Colonic mucosa (tissue), 4 donors: ENCODE data around the gene CHURC1. TPM values are rescaled to one million over a fixed set of nuclear protein-coding genes. Genes with fewer than 3 reads are reported as not detected.

Experiments used
- DNase-seq: peaks from one replicate; pipeline ENCODE4 v3.0.0-alpha.2; 2020
- H3K27ac ChIP-seq: fragments of 200-600 bp; one replicate; pipeline ENCODE4 v1.8.0; 2021
- H3K27me3 ChIP-seq: fragments of 200-600 bp; one replicate; pipeline ENCODE4 v1.8.0; 2021
- H3K36me3 ChIP-seq: fragments of 200-600 bp; one replicate; pipeline ENCODE4 v1.8.0; 2021
- H3K4me1 ChIP-seq: fragments of 200-600 bp; one replicate; pipeline ENCODE4 v1.8.0; 2021; ENCODE audit warnings: mild to moderate bottlenecking
- H3K4me3 ChIP-seq: fragments of 200-600 bp; one replicate; pipeline ENCODE4 v1.8.0; 2021
- H3K9ac ChIP-seq, 2 donors: one replicate each; pipeline ENCODE4 v1.7.0; 2013; ENCODE audit warnings: control low read depth in 2 of 2, low read depth in 2 of 2, low read length in 2 of 2
- H3K9me3 ChIP-seq: fragments of 200-600 bp; one replicate; pipeline ENCODE4 v1.8.0; 2021
- CTCF ChIP-seq: fragments of 200-600 bp; IDR thresholded peaks from one replicate; pipeline ENCODE4 v1.8.0; 2022; ENCODE audit warnings: antibody characterized with exemption, mild to moderate bottlenecking
- intact Hi-C: fragments of 100-400 bp; cut with DNase I; formaldehyde crosslinking; loops from one replicate; pipeline ENCODE4 v1.14.1; 2022
- total RNA-seq, 2 donors: library from RNA; stranded (reverse); fragmentation: NEBNext Ultra II Directional in 1 of 2; extraction: Animal tissue kit (Norgen Biotek cat#: 25700) in 1 of 2; gene quantifications; one replicate each; pipeline ENCODE4 v1.2.1, GENCODE V29; 2021
- donor health status: healthy.
- donor health status: DM: no; HTN: no; CAD: no.
- donor health status: DM: no; HTN: no; CAD: no.

Gene CHURC1
- total RNA-seq, 2 donors from 2014 or later, result 46.5 to 57.7 TPM

GRCh38 chr14:64947710-64948611 lies 33.7 kb downstream of the CHURC1 start:
- DNase-seq, result no peak

GRCh38 chr14:64948612-64949210 lies 34.5 kb downstream of the CHURC1 start:
- TF ChIP-seq CTCF, result no peak
- H3K4me1 ChIP-seq, result peaks cover 5% of the 10 kb centered on the region
- no peaks in the 10 kb centered on the region for H3K27me3 ChIP-seq
- no peak for DNase-seq
- intact Hi-C loops, result no loop called here
- H3K4me3 ChIP-seq, result no peak overlapping the region
- no peaks in the 10 kb centered on the region for H3K9me3 ChIP-seq
- H3K27ac ChIP-seq, result no peak overlapping the region
- no peak overlapping the region for H3K9ac ChIP-seq
- no peaks in the 10 kb centered on the region for H3K36me3 ChIP-seq

More at GRCh38 chr14:64947710-64948611, 33.7 kb downstream of the CHURC1 start:
- no peaks in the 10 kb centered on the region for H3K9me3 ChIP-seq
- no peaks in the 10 kb centered on the region for H3K27me3 ChIP-seq
- H3K4me3 ChIP-seq, result no peak overlapping the region
- intact Hi-C loops, result no loop called here
- H3K9ac ChIP-seq, result no peak overlapping the region
- H3K36me3 ChIP-seq, result no peaks in the 10 kb centered on the region
- no peak for TF ChIP-seq CTCF
- peaks cover 8% of the 10 kb centered on the region for H3K4me1 ChIP-seq
- H3K27ac ChIP-seq, result no peak overlapping the region

- H3K9me3 ChIP-seq, result no peaks in the 10 kb centered on the region
- intact Hi-C loops, result no loop called here
- no peaks in the 10 kb centered on the region for H3K4me1 ChIP-seq
- H3K9ac ChIP-seq, result no peak overlapping the region
- H3K36me3 ChIP-seq, result no peaks in the 10 kb centered on the region
- no peak overlapping the region for H3K27ac ChIP-seq
- TF ChIP-seq CTCF, result no peak
- H3K4me3 ChIP-seq, result no peak overlapping the region
- no peaks in the 10 kb centered on the region for H3K27me3 ChIP-seq
- no peak for DNase-seq
Measured at GRCh38 chr14:64950889-64951288, 36.6 kb downstream of the CHURC1 start.

GRCh38 chr14:64951291-64951690 lies 37.0 kb downstream of the CHURC1 start:
- H3K4me3 ChIP-seq, result no peak overlapping the region
- H3K27ac ChIP-seq, result no peak overlapping the region
- H3K9me3 ChIP-seq, result no peaks in the 10 kb centered on the region
- H3K4me1 ChIP-seq, result no peaks in the 10 kb centered on the region
- intact Hi-C loops, result no loop called here
- H3K9ac ChIP-seq, result no peak overlapping the region
- H3K27me3 ChIP-seq, result no peaks in the 10 kb centered on the region
- no peak for TF ChIP-seq CTCF
- no peaks in the 10 kb centered on the region for H3K36me3 ChIP-seq
- DNase-seq, result no peak

GRCh38 chr14:64951724-64952123 lies 37.5 kb downstream of the CHURC1 start:
- no peak overlapping the region for H3K9ac ChIP-seq

More at GRCh38 chr14:64951724-64952123, 37.5 kb downstream of the CHURC1 start:
- DNase-seq, result no peak
- no peaks in the 10 kb centered on the region for H3K36me3 ChIP-seq
- no peak for TF ChIP-seq CTCF
- H3K4me3 ChIP-seq, result no peak overlapping the region
- H3K9me3 ChIP-seq, result no peaks in the 10 kb centered on the region
- no peak overlapping the region for H3K27ac ChIP-seq
- intact Hi-C loops, result no loop called here
- no peaks in the 10 kb centered on the region for H3K4me1 ChIP-seq
- no peaks in the 10 kb centered on the region for H3K27me3 ChIP-seq
